ENCODE measurements around the gene NEUROD1.

NEUROD1 gene

DNA sequence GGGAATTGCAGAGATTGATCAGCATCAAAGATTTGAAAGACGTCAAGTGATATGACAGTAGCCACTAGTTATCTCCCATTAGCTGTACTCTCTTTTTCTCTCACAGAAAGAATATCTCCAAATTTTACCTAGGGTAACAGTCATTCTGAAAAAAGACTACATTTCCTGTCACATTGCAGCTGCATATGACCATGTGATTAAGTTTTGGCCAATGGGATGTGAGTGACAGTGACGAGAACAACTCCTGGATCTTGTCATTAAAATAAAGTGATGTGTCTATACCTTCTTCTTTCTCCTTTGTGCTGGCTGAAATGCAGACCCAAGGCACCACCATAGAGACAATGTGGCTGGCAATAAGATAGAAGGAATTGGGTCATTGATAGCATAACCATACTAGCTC lies 10.5 kb upstream of the NEUROD1 start:
- TF ChIP-seq FOXP2 (optimal IDR thresholded peaks at IDR 0.05; ENCODE audit: borderline replicate concordance, extremely low read depth, extremely low read length, insufficient read depth) (no peak), POLR2AphosphoS5 (IDR thresholded peaks at IDR 0.05; ENCODE audit: low read depth, low read length) (no peak), TAF1 (IDR thresholded peaks at IDR 0.05; ENCODE audit: borderline replicate concordance, insufficient read depth, low read length) (no peak), SIN3A (IDR thresholded peaks at IDR 0.05; ENCODE audit: borderline replicate concordance, insufficient read depth, low read length) (no peak)
- TF ChIP-seq, protein P1, sequence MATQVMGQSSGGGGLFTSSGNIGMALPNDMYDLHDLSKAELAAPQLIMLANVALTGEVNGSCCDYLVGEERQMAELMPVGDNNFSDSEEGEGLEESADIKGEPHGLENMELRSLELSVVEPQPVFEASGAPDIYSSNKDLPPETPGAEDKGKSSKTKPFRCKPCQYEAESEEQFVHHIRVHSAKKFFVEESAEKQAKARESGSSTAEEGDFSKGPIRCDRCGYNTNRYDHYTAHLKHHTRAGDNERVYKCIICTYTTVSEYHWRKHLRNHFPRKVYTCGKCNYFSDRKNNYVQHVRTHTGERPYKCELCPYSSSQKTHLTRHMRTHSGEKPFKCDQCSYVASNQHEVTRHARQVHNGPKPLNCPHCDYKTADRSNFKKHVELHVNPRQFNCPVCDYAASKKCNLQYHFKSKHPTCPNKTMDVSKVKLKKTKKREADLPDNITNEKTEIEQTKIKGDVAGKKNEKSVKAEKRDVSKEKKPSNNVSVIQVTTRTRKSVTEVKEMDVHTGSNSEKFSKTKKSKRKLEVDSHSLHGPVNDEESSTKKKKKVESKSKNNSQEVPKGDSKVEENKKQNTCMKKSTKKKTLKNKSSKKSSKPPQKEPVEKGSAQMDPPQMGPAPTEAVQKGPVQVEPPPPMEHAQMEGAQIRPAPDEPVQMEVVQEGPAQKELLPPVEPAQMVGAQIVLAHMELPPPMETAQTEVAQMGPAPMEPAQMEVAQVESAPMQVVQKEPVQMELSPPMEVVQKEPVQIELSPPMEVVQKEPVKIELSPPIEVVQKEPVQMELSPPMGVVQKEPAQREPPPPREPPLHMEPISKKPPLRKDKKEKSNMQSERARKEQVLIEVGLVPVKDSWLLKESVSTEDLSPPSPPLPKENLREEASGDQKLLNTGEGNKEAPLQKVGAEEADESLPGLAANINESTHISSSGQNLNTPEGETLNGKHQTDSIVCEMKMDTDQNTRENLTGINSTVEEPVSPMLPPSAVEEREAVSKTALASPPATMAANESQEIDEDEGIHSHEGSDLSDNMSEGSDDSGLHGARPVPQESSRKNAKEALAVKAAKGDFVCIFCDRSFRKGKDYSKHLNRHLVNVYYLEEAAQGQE (IDR thresholded peaks at IDR 0.05; ENCODE audit: insufficient read depth in 1 of 2, low read depth in 2 of 2, low read length in 2 of 2), result no peak

DNA sequence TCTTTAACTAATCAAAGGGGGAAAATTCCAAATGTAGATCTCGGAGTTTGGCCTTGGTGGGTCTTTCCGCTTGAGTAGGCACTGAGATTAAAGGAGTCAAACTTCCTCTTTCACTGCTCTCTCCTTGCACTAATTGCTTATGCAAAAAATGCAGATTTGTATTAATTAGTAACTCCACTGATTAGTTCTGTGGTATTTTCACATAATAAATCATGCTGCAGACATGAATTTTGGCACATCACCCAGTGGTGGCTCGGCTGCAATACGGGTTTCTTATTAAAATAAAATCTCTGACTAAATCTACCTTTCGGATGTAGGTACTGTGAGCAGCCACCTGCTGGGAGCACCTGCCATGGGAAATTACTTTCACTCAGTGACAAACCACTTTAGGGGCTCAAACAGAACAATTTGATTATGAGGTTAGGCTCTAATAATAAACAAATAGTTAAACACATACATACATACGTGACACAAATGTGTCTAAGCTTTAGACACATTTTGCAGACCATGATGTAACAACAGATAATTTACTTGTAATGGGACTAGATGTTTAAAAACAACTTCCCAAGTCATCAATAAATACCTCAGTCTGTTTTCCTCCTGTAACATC lies 6.4 kb upstream of the NEUROD1 start:
- TF ChIP-seq TAF1 (IDR thresholded peaks at IDR 0.05; ENCODE audit: borderline replicate concordance, insufficient read depth, low read length), result no peak
- TF ChIP-seq, protein P1 (IDR thresholded peaks at IDR 0.05; ENCODE audit: insufficient read depth in 1 of 2, low read depth in 2 of 2, low read length in 2 of 2), result no peak

DNA sequence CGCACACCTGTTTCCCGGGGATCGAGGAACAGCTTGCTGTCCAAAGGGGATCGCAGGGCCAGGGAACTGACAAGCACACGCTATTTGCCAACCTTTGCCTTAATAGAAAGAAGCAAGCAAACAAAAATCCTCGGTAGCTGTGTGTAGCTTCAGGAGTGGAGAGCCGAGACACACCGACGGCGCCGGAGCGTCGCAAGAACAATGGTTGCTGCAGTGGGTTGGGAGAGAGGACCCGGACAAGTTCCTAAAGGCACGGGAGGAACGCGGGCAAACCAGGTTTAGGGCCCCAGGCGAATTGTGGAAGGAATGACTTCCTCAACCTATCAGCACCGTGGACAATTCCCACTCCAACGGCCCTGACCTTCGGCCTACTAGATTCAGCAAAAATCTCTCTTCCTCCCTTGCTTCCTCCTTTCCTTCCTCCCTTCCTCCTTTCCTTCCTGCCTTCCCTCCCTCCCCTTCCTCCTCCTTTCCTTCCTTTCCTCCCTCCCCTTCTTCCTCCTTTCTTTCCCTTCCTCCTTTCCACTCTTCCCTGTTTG lies 4.9 kb upstream of the NEUROD1 start:
- TF ChIP-seq TAF1 (IDR thresholded peaks at IDR 0.05; ENCODE audit: borderline replicate concordance, insufficient read depth, low read length) (no peak), FOXP2 (optimal IDR thresholded peaks at IDR 0.05; ENCODE audit: borderline replicate concordance, extremely low read depth, extremely low read length, insufficient read depth) (no peak), POLR2AphosphoS5 (IDR thresholded peaks at IDR 0.05; ENCODE audit: low read depth, low read length) (no peak), SIN3A (IDR thresholded peaks at IDR 0.05; ENCODE audit: borderline replicate concordance, insufficient read depth, low read length) (no peak)
- TF ChIP-seq, protein P1 (IDR thresholded peaks at IDR 0.05; ENCODE audit: insufficient read depth in 1 of 2, low read depth in 2 of 2, low read length in 2 of 2), result peak; percentile 82 to 95

DNA sequence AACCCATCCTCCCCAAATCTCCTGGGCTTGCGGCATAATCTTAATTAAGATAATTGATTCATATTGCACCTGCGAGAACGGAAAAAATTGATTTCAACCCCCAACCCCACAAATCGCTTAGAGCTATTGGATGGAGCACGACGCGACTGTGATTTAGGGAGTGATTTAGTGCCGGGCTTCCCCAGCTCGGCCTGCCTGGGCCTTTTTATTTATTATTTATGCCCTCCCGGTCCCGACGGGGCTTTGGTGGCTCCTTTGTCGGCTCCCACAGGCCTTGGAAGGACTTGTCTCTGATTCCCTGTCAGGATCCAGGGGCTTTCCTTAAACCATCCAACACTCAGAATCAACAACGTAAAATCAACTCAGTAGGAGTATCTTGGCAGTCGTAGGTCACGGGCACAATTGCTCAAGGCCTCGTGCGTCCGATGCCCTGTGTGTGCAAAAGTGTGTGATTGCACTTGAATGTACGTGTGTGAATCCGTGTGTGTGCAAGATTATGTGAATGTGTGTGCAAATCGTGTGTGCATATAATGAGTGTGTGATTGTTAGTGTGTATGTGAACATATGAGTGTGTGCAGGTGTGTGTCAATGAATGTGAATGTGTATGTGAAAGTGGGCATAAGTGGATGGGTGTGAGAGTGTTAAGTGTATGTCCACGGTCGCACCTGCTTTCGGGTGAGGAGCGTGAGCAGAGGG lies 4.3 kb upstream of the NEUROD1 start:
- TF ChIP-seq POLR2AphosphoS5 (IDR thresholded peaks at IDR 0.05; ENCODE audit: low read depth, low read length) (no peak), SIN3A (IDR thresholded peaks at IDR 0.05; ENCODE audit: borderline replicate concordance, insufficient read depth, low read length) (no peak), TAF1 (IDR thresholded peaks at IDR 0.05; ENCODE audit: borderline replicate concordance, insufficient read depth, low read length) (no peak), FOXP2 (optimal IDR thresholded peaks at IDR 0.05; ENCODE audit: borderline replicate concordance, extremely low read depth, extremely low read length, insufficient read depth) (no peak)
- TF ChIP-seq, protein P1 (IDR thresholded peaks at IDR 0.05; ENCODE audit: insufficient read depth in 1 of 2, low read depth in 2 of 2, low read length in 2 of 2), result no peak
